PC-3 (cell line): ENCODE data around the gene MLST8.

Source experiments
- EZH2 ChIP-seq: fragments of 300-600 bp; sonication (generic); IDR thresholded peaks from one replicate; pipeline ENCODE4 v1.6.1; 2017; ENCODE audit warnings: antibody characterized with exemption, mild to moderate bottlenecking, low read length; ENCODE audit not compliant: unreplicated experiment
- EZH2phosphoT487 ChIP-seq: fragments of 300-600 bp; sonication (generic); IDR thresholded peaks from 2 replicates; pipeline ENCODE4 v1.6.1; 2018; ENCODE audit warnings: mild to moderate bottlenecking, antibody characterized with exemption, low read length, borderline replicate concordance
- TF ChIP-seq, protein P1 (sequence below): fragments of 300-600 bp; sonication (generic); conservative IDR thresholded peaks from 2 replicates; pipeline ENCODE4 v1.5.1; 2017; ENCODE audit warnings: antibody characterized with exemption, low read depth, mild to moderate bottlenecking, low read length

- TF ChIP-seq EZH2phosphoT487 (no peak), EZH2 (no peak)
- TF ChIP-seq, protein P1, sequence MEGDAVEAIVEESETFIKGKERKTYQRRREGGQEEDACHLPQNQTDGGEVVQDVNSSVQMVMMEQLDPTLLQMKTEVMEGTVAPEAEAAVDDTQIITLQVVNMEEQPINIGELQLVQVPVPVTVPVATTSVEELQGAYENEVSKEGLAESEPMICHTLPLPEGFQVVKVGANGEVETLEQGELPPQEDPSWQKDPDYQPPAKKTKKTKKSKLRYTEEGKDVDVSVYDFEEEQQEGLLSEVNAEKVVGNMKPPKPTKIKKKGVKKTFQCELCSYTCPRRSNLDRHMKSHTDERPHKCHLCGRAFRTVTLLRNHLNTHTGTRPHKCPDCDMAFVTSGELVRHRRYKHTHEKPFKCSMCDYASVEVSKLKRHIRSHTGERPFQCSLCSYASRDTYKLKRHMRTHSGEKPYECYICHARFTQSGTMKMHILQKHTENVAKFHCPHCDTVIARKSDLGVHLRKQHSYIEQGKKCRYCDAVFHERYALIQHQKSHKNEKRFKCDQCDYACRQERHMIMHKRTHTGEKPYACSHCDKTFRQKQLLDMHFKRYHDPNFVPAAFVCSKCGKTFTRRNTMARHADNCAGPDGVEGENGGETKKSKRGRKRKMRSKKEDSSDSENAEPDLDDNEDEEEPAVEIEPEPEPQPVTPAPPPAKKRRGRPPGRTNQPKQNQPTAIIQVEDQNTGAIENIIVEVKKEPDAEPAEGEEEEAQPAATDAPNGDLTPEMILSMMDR, result no peak
These were observed 3.1 kb downstream of the MLST8 start for GRCh38 chr16:2208308-2208707.
